Naive B cell (primary cell): ENCODE data around the gene PRAMEF14. TPM values are rescaled to one million over a fixed set of nuclear protein-coding genes. Genes with fewer than 3 reads are reported as not detected.
"Not testable (repeated sequence)": the region's sequence is repeated elsewhere in the genome, so short reads cannot be mapped to it uniquely, and the experiment has no call there.

ENCODE experiments used
- ATAC-seq, 2 donors: fragments of 150-1000 bp; cut with Tn5 transposase; 2 replicates each; pipeline ENCODE4 v1.10.0; 2021; ENCODE audit warnings: low read depth in 2 of 2, mild to moderate bottlenecking in 2 of 2, moderate library complexity in 2 of 2
- DNase-seq: peaks from one replicate; pipeline ENCODE4 v3.0.0; 2022
- H3K27ac Mint-ChIP-seq, 6 donors: one replicate each; pipeline ENCODE4 v1.8.0; 2020 to 2022; ENCODE audit warnings: mild to moderate bottlenecking in 6 of 6, mixed read lengths in 6 of 6, moderate library complexity in 5 of 6, inconsistent platforms in 2 of 6
- H3K27me3 Mint-ChIP-seq, 3 donors: one replicate each; pipeline ENCODE4 v1.8.0; 2021 to 2022; ENCODE audit warnings: mixed read lengths in 3 of 3, mild to moderate bottlenecking in 1 of 3
- H3K36me3 Mint-ChIP-seq, 2 donors: one replicate each; pipeline ENCODE4 v1.8.0; 2020 to 2022; ENCODE audit warnings: mixed read lengths in 2 of 2, inconsistent platforms in 1 of 2, mild to moderate bottlenecking in 1 of 2
- H3K4me1 Mint-ChIP-seq, 3 donors: one replicate each; pipeline ENCODE4 v1.8.0; 2020 to 2022; ENCODE audit warnings: mixed read lengths in 3 of 3, inconsistent platforms in 1 of 3, mild to moderate bottlenecking in 1 of 3, moderate library complexity in 1 of 3
- H3K4me3 Mint-ChIP-seq, 8 donors: one replicate each; pipeline ENCODE4 v1.8.0; 2020 to 2022; ENCODE audit warnings: mild to moderate bottlenecking in 8 of 8, mixed read lengths in 8 of 8, moderate library complexity in 8 of 8, inconsistent platforms in 2 of 8
- H3K9me3 Mint-ChIP-seq, 7 donors: one replicate each; pipeline ENCODE4 v1.8.0; 2020 to 2022; ENCODE audit warnings: mixed read lengths in 7 of 7, mild to moderate bottlenecking in 5 of 7, inconsistent platforms in 2 of 7, moderate library complexity in 1 of 7
- polyA plus RNA-seq, 6 donors: library from polyadenylated mRNA; unstranded; fragments of 300-500 nt; fragmentation: Illumina TruSeq; gene quantifications; one replicate each; pipeline ENCODE4 v1.2.3, GENCODE V29; 2021; ENCODE audit warnings: low read depth in 6 of 6

The PRAMEF14 gene
- polyA plus RNA-seq, result not detected

GRCh38 chr1:13347034-13347433 lies at the start of gene PRAMEF14:
TSS of gene PRAMEF14 (minus strand) at chr1:13347134. CDS start at chr1:13345314, 1,820 bp downstream.
- ATAC-seq, H3K36me3 Mint-ChIP-seq, H3K4me3 Mint-ChIP-seq, DNase-seq, H3K4me1 Mint-ChIP-seq, H3K27ac Mint-ChIP-seq, H3K9me3 Mint-ChIP-seq, H3K27me3 Mint-ChIP-seq: not testable (repeated sequence)

- not testable (repeated sequence) for H3K4me3 Mint-ChIP-seq, H3K36me3 Mint-ChIP-seq, H3K4me1 Mint-ChIP-seq, ATAC-seq, H3K27ac Mint-ChIP-seq, DNase-seq, H3K9me3 Mint-ChIP-seq
- peaks cover 0 to 13% (median 8%) of the 10 kb centered on the region in 3 donors for H3K27me3 Mint-ChIP-seq
Measured at GRCh38 chr1:13395311-13395710, 48.4 kb upstream of the PRAMEF14 start.

- H3K4me1 Mint-ChIP-seq, DNase-seq: not testable (repeated sequence)
- H3K27me3 Mint-ChIP-seq, result peaks cover 0 to 17% (median 8%) of the 10 kb centered on the region in 3 donors
Measured at GRCh38 chr1:13394761-13395160, 47.8 kb upstream of the PRAMEF14 start.

GRCh38 chr1:13393004-13393403 lies 46.1 kb upstream of the PRAMEF14 start:
- not testable (repeated sequence) for ATAC-seq, H3K4me1 Mint-ChIP-seq

More at GRCh38 chr1:13394761-13395160, 47.8 kb upstream of the PRAMEF14 start:
- not testable (repeated sequence) for H3K4me3 Mint-ChIP-seq, H3K9me3 Mint-ChIP-seq, ATAC-seq, H3K36me3 Mint-ChIP-seq, H3K27ac Mint-ChIP-seq

GRCh38 chr1:13389332-13389731 lies 42.4 kb upstream of the PRAMEF14 start, which contains the start of gene PRAMEF17:
TSS of gene PRAMEF17 (plus strand) at chr1:13389632. CDS start at chr1:13389658, 26 bp downstream.
- not testable (repeated sequence) for H3K4me3 Mint-ChIP-seq, ATAC-seq, H3K9me3 Mint-ChIP-seq, H3K4me1 Mint-ChIP-seq, DNase-seq, H3K36me3 Mint-ChIP-seq
- H3K27me3 Mint-ChIP-seq, result peaks cover 0 to 11% (median 8%) of the 10 kb centered on the region in 3 donors
- peak within 1 kb of the TSS in 1 of 6 donors; percentile 26 for H3K27ac Mint-ChIP-seq

More at GRCh38 chr1:13393004-13393403, 46.1 kb upstream of the PRAMEF14 start:
- H3K36me3 Mint-ChIP-seq, H3K27ac Mint-ChIP-seq, H3K4me3 Mint-ChIP-seq, H3K9me3 Mint-ChIP-seq, DNase-seq: not testable (repeated sequence)
- H3K27me3 Mint-ChIP-seq, result peaks cover 0 to 17% (median 8%) of the 10 kb centered on the region in 3 donors

- H3K9me3 Mint-ChIP-seq, H3K27ac Mint-ChIP-seq, H3K36me3 Mint-ChIP-seq, H3K4me3 Mint-ChIP-seq, DNase-seq, ATAC-seq, H3K27me3 Mint-ChIP-seq, H3K4me1 Mint-ChIP-seq: not testable (repeated sequence)
Measured at GRCh38 chr1:13380380-13380779, 33.4 kb upstream of the PRAMEF14 start.

GRCh38 chr1:13378983-13379382 lies 32.0 kb upstream of the PRAMEF14 start:
- H3K4me1 Mint-ChIP-seq, ATAC-seq, H3K27me3 Mint-ChIP-seq, H3K36me3 Mint-ChIP-seq, H3K4me3 Mint-ChIP-seq, H3K27ac Mint-ChIP-seq, DNase-seq, H3K9me3 Mint-ChIP-seq: not testable (repeated sequence)

GRCh38 chr1:13368544-13368943 lies 21.6 kb upstream of the PRAMEF14 start:
- not testable (repeated sequence) for H3K4me3 Mint-ChIP-seq, H3K27ac Mint-ChIP-seq, ATAC-seq, H3K27me3 Mint-ChIP-seq, H3K9me3 Mint-ChIP-seq, H3K4me1 Mint-ChIP-seq, DNase-seq, H3K36me3 Mint-ChIP-seq

- not testable (repeated sequence) for H3K9me3 Mint-ChIP-seq, H3K4me3 Mint-ChIP-seq, ATAC-seq, H3K27ac Mint-ChIP-seq, H3K4me1 Mint-ChIP-seq, DNase-seq, H3K27me3 Mint-ChIP-seq, H3K36me3 Mint-ChIP-seq
Measured at GRCh38 chr1:13366536-13366935, 19.6 kb upstream of the PRAMEF14 start.

GRCh38 chr1:13364928-13365327 lies 18.0 kb upstream of the PRAMEF14 start:
- DNase-seq, H3K4me1 Mint-ChIP-seq, H3K9me3 Mint-ChIP-seq, ATAC-seq, H3K27me3 Mint-ChIP-seq, H3K27ac Mint-ChIP-seq, H3K36me3 Mint-ChIP-seq, H3K4me3 Mint-ChIP-seq: not testable (repeated sequence)

GRCh38 chr1:13362364-13362763 lies 15.4 kb upstream of the PRAMEF14 start:
- not testable (repeated sequence) for H3K27me3 Mint-ChIP-seq, H3K4me3 Mint-ChIP-seq, DNase-seq, H3K36me3 Mint-ChIP-seq, ATAC-seq, H3K27ac Mint-ChIP-seq, H3K4me1 Mint-ChIP-seq, H3K9me3 Mint-ChIP-seq

GRCh38 chr1:13356774-13357173 lies 9.8 kb upstream of the PRAMEF14 start:
- H3K36me3 Mint-ChIP-seq, H3K27me3 Mint-ChIP-seq, H3K4me3 Mint-ChIP-seq, ATAC-seq, H3K27ac Mint-ChIP-seq, H3K4me1 Mint-ChIP-seq: not testable (repeated sequence)
- H3K9me3 Mint-ChIP-seq, result peaks cover 0 to 24% (median 11%) of the 10 kb centered on the region in 7 donors
- peak; percentile 30 for DNase-seq

GRCh38 chr1:13354475-13354874 lies 7.5 kb upstream of the PRAMEF14 start:
- not testable (repeated sequence) for ATAC-seq, H3K4me1 Mint-ChIP-seq, DNase-seq, H3K27me3 Mint-ChIP-seq, H3K36me3 Mint-ChIP-seq, H3K27ac Mint-ChIP-seq, H3K4me3 Mint-ChIP-seq
- H3K9me3 Mint-ChIP-seq, result peaks cover 0 to 30% (median 12%) of the 10 kb centered on the region in 7 donors

- DNase-seq, H3K4me1 Mint-ChIP-seq, H3K36me3 Mint-ChIP-seq, ATAC-seq, H3K27ac Mint-ChIP-seq, H3K27me3 Mint-ChIP-seq: not testable (repeated sequence)
- Mint-ChIP-seq H3K9me3 (peaks cover 0 to 30% (median 12%) of the 10 kb centered on the region in 7 donors), H3K4me3 (peak overlapping the region in 1 of 8 donors; percentile 52)
Measured at GRCh38 chr1:13353476-13353875, 6.5 kb upstream of the PRAMEF14 start.

GRCh38 chr1:13342496-13342895 lies 4.4 kb downstream of the PRAMEF14 start:
- ATAC-seq, H3K4me1 Mint-ChIP-seq, DNase-seq, H3K36me3 Mint-ChIP-seq, H3K9me3 Mint-ChIP-seq, H3K4me3 Mint-ChIP-seq, H3K27me3 Mint-ChIP-seq: not testable (repeated sequence)
- peak overlapping the region in 1 of 6 donors; percentile 6 for H3K27ac Mint-ChIP-seq
